Measurements from ENCODE around the gene NXPH2.

DNA sequence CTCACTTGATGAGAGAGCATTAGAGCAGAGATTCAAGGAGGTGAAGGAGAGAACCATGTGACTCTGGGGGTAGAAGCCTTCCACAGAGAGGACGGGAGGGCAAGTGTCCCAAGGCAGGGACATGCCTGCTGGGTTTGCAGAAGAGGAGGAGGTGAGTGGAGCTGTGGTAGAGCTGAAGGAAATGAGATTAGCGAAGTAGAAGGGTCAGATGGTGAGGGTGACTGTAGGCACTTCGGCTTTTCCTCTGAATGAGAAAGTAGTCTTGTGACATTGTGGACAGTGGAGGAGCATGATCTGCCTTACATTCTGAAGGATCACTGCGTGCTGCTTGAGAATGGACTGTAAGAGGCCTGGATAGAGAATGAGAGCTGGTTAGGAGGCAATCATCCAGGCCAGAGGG, 126.0 kb downstream of the NXPH2 start:
- TF ChIP-seq, protein P1, sequence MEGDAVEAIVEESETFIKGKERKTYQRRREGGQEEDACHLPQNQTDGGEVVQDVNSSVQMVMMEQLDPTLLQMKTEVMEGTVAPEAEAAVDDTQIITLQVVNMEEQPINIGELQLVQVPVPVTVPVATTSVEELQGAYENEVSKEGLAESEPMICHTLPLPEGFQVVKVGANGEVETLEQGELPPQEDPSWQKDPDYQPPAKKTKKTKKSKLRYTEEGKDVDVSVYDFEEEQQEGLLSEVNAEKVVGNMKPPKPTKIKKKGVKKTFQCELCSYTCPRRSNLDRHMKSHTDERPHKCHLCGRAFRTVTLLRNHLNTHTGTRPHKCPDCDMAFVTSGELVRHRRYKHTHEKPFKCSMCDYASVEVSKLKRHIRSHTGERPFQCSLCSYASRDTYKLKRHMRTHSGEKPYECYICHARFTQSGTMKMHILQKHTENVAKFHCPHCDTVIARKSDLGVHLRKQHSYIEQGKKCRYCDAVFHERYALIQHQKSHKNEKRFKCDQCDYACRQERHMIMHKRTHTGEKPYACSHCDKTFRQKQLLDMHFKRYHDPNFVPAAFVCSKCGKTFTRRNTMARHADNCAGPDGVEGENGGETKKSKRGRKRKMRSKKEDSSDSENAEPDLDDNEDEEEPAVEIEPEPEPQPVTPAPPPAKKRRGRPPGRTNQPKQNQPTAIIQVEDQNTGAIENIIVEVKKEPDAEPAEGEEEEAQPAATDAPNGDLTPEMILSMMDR (IDR thresholded peaks at IDR 0.05), result no peak
- TF ChIP-seq POLR2A (IDR thresholded peaks at IDR 0.05), result no peak
- TF ChIP-seq EP300 (IDR thresholded peaks at IDR 0.05), result no peak

All from ovary (tissue), 3 donors.